Esophagus muscularis mucosa (tissue), 4 donors: Measurements from ENCODE around the gene RTCA. TPM values are rescaled to one million over a fixed set of nuclear protein-coding genes. Genes with fewer than 3 reads are reported as not detected.
"Not testable (repeated sequence)": the region's sequence is repeated elsewhere in the genome, so short reads cannot be mapped to it uniquely, and the experiment has no call there.

Source experiments
- DNase-seq: peaks from one replicate; pipeline ENCODE4 v3.0.0-alpha.2; 2017; ENCODE audit errors: extremely low spot score
- H3K27ac ChIP-seq, 4 donors: fragments of 200-600 bp; sonication (generic); replicated peaks in 1 of 4; 1 replicate in 3 of 4; 2 replicates in 1 of 4; pipeline ENCODE4 v1.5.1; 2016 to 2019; ENCODE audit warnings: mild to moderate bottlenecking in 1 of 4
- H3K27me3 ChIP-seq, 4 donors: fragments of 200-600 bp; sonication (generic); one replicate each; pipeline versions ENCODE4 v1.5.1 to v1.6.0; 2016 to 2019
- H3K36me3 ChIP-seq, 4 donors: fragments of 200-600 bp; sonication (generic); one replicate each; pipeline ENCODE4 v1.5.1; 2016 to 2019
- H3K4me1 ChIP-seq, 4 donors: fragments of 200-600 bp; sonication (generic); one replicate each; pipeline ENCODE4 v1.5.1; 2016 to 2019
- H3K4me3 ChIP-seq, 4 donors: fragments of 200-600 bp; sonication (generic); 1 replicate in 2 of 4; 2 replicates in 2 of 4; pipeline ENCODE4 v1.5.1; 2016 to 2019; ENCODE audit warnings: mild to moderate bottlenecking in 4 of 4, moderate library complexity in 1 of 4
- H3K9me3 ChIP-seq, 4 donors: fragments of 200-600 bp; sonication (generic); 1 replicate in 3 of 4; 2 replicates in 1 of 4; pipeline ENCODE4 v1.5.1; 2016 to 2019
- EP300 ChIP-seq: sonication (generic); formaldehyde crosslinking; IDR thresholded peaks from one replicate; pipeline ENCODE4 v1.6.1; 2017; ENCODE audit warnings: antibody characterized with exemption
- POLR2A ChIP-seq: fragments of 450-650 bp; IDR thresholded peaks from one replicate; pipeline ENCODE4 v1.6.1; 2017; ENCODE audit warnings: antibody characterized with exemption, moderate library complexity, mild to moderate bottlenecking, low read depth
- POLR2AphosphoS5 ChIP-seq, 2 donors: sonication (generic); formaldehyde crosslinking; IDR thresholded peaks; one replicate each; pipeline ENCODE4 v1.6.1; 2017; ENCODE audit warnings: antibody characterized with exemption in 2 of 2
- WGBS: methylation state at CpG from one replicate; pipeline ENCODE4 v1.1.5; 2018; 5-methylcytosine and 5-hydroxymethylcytosine counted together
- intact Hi-C: fragments of 100-400 bp; cut with DNase I; formaldehyde crosslinking; loops from one replicate; pipeline ENCODE4 v1.15.1; 2023
- total RNA-seq, 4 donors: library from RNA; depleted of rRNA; stranded (reverse); fragments of >200 nt; gene quantifications; one replicate each; pipeline versions ENCODE4 v1.1.0 to v1.2.1, GENCODE V29; 2016
- TF ChIP-seq, protein P1 (sequence below), 3 experiments: fragments of 200-600 bp in 2 of 3; fragments of 450-650 bp in 1 of 3; sonication (generic) in 2 of 3; IDR thresholded peaks; one replicate each; pipeline ENCODE4 v1.5.1; 2017 to 2019; ENCODE audit warnings: antibody characterized with exemption in 3 of 3, mild to moderate bottlenecking in 2 of 3, moderate library complexity in 1 of 3

RTCA gene
- total RNA-seq, 4 donors from 2014 or later: 18.7 to 22.0 (median 21.4) TPM

DNA sequence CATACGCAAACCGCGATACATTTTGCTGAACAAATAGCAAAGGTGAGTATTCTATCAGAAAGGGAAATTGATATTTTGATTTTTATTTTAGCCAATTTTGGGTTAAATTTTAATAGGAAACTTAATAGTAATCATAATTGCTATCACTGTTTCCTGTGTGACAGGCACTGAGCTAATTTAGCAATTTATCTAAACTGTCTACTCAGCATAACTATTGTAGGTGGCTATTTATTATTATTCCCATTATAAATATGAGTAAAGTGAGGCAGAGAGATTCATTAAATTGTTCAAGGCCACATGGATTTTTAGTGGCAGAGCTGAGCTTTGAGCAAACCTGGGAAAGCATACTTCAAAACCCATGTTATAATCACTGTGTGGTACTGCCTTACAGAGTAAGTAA lies 21.1 kb downstream of the RTCA start:
- H3K4me1 ChIP-seq: no peaks in the 10 kb centered on the region
- WGBS: 95% methylated on average over 3 of the region's 3 CpGs
- no peak for TF ChIP-seq EP300
- TF ChIP-seq, protein P1, sequence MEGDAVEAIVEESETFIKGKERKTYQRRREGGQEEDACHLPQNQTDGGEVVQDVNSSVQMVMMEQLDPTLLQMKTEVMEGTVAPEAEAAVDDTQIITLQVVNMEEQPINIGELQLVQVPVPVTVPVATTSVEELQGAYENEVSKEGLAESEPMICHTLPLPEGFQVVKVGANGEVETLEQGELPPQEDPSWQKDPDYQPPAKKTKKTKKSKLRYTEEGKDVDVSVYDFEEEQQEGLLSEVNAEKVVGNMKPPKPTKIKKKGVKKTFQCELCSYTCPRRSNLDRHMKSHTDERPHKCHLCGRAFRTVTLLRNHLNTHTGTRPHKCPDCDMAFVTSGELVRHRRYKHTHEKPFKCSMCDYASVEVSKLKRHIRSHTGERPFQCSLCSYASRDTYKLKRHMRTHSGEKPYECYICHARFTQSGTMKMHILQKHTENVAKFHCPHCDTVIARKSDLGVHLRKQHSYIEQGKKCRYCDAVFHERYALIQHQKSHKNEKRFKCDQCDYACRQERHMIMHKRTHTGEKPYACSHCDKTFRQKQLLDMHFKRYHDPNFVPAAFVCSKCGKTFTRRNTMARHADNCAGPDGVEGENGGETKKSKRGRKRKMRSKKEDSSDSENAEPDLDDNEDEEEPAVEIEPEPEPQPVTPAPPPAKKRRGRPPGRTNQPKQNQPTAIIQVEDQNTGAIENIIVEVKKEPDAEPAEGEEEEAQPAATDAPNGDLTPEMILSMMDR (IDR thresholded peaks at IDR 0.05): no peak
- TF ChIP-seq POLR2A: no peak
- no peak for TF ChIP-seq POLR2AphosphoS5 (IDR thresholded peaks at IDR 0.05)
- intact Hi-C loops: no loop called here
- peaks cover 38 to 93% (median 79%) of the 10 kb centered on the region in 4 donors for H3K36me3 ChIP-seq
- H3K27ac ChIP-seq: no peak overlapping the region
- H3K27me3 ChIP-seq: no peaks in the 10 kb centered on the region
- DNase-seq: no peak
- H3K9me3 ChIP-seq: no peaks in the 10 kb centered on the region
- H3K4me3 ChIP-seq: no peak overlapping the region

DNA sequence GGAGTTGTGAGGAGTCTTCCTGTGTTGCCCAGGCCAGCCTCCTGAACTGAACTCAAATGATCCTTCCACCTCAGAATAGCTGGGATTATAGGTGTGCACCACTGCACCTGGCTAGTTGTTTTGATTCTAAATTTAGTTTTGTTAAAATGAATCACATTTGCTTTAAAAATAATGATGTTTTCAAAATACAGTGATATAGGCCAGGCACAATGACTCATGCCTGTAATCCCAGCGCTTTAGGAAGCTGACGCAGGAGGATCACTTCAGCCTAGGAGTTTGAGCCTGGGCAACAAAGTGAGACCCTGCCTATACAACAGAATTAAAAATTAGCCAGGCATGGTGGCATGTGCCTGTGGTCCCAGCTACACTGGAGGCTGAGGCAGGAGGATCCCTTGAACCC lies 24.3 kb downstream of the RTCA start:
- Histone ChIP-seq H3K4me1 (no peaks in the 10 kb centered on the region), H3K27me3 (no peaks in the 10 kb centered on the region), H3K4me3 (no peak overlapping the region), H3K27ac (no peak overlapping the region), H3K9me3 (no peaks in the 10 kb centered on the region), H3K36me3 (peaks cover 27 to 89% (median 61%) of the 10 kb centered on the region in 4 donors)
- intact Hi-C loops: no loop called here
- no peak for DNase-seq
- no peak for TF ChIP-seq POLR2AphosphoS5 (IDR thresholded peaks at IDR 0.05)
- no peak for TF ChIP-seq POLR2A
- no peak for TF ChIP-seq EP300
- TF ChIP-seq, protein P1 (IDR thresholded peaks at IDR 0.05): no peak
- 90% methylated on average over 2 of the region's 2 CpGs for WGBS

DNA sequence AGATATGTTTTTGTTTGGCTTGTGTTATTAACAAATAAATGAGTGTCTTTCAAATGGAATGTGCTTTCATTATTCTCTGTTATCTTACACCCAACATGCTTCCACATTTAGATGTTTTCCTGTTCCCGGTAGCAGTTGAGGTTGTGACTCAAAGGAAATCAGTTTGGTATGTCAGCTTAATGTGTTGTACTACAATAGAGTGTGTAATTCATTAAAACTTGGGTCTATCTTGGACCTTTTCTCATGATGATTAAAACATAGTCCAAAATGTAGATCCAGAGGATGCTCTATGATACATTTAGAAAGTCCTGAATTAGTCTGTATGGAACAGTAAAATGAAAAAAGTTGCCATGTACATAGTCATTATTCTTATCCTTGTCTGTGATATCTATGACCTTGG lies 26.7 kb downstream of the RTCA start:
- no peak for DNase-seq
- intact Hi-C loops: no loop called here
- Histone ChIP-seq H3K36me3 (peaks cover 20 to 67% (median 39%) of the 10 kb centered on the region in 4 donors), H3K9me3 (no peaks in the 10 kb centered on the region), H3K4me3 (no peak overlapping the region), H3K4me1 (no peaks in the 10 kb centered on the region), H3K27ac (no peak overlapping the region), H3K27me3 (no peaks in the 10 kb centered on the region)
- WGBS: 58% methylated on average over 1 of the region's 1 CpG
- TF ChIP-seq, protein P1 (IDR thresholded peaks at IDR 0.05): no peak
- TF ChIP-seq POLR2A (no peak), POLR2AphosphoS5 (IDR thresholded peaks at IDR 0.05) (peak in 1 of 2 donors; percentile 36), EP300 (no peak)

DNA sequence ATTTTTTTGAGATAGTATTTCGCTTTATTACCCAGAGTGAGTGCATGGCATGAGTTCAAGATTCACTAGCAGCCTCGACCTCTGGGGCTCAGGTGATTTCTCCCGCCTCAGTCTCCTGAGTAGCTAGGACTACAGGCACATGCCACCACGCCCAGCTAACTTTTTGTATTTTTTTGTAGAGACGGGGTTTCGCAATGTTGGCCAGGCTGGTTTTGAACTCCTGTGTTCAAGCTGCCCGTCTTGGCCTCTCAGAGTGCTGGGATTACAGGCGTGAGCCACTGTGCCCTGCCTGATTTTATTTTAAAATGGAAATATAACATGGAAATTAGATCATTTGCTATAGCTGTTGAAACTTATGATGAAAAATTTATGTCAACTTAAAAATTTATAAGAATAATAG lies 30.1 kb downstream of the RTCA start:
- no peak for TF ChIP-seq POLR2A
- H3K36me3 ChIP-seq: peaks cover 12 to 33% (median 14%) of the 10 kb centered on the region in 4 donors
- 92% methylated on average over 8 of the region's 8 CpGs for WGBS
- DNase-seq: no peak
- H3K9me3 ChIP-seq: no peaks in the 10 kb centered on the region
- H3K27me3 ChIP-seq: no peaks in the 10 kb centered on the region
- intact Hi-C loops: no loop called here
- no peak overlapping the region for H3K27ac ChIP-seq
- H3K4me1 ChIP-seq: no peaks in the 10 kb centered on the region
- H3K4me3 ChIP-seq: no peak overlapping the region

DNA sequence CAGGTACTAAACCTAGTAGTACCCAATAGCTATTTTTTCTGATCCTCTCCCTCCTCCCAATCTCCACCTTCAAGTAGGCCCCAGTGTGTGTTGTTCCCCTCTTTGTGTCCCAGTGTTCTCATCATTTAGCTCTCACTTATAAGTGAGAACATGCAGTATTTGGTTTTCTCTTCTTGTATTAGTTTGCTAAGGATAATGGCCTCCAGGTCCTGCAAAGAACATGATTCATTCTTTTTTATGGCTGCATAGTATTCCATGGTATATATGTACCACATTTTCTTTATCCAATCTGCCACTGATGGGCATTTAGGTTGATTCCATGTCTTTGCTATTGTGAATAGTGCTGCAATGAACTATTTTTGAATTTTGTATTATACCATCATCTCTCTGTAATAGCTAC lies 31.0 kb downstream of the RTCA start:
- intact Hi-C loops, H3K4me3 ChIP-seq, H3K9me3 ChIP-seq, H3K4me1 ChIP-seq, H3K27me3 ChIP-seq, DNase-seq, H3K27ac ChIP-seq: not testable (repeated sequence)
- H3K36me3 ChIP-seq: peaks cover 3 to 25% (median 5%) of the 10 kb centered on the region in 4 donors

DNA sequence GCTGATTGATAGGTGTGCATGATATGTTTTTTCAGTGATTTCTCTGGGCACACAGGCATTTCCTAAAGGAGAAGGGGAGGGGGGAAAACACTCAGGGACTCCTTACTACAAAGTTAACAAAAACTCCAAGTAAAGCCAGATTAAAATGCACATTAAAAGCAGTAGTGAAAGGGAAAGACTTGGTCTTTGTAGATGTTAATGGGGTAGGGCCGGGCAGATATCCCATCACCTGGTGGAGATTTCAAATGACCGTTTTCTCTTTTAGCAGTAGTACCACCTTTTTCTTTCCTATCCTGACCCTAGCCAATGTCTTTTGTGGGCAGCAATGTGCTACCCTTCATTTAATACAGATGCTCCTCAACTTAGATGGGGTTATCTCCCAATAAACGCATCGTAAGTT lies 32.5 kb downstream of the RTCA start:
- Histone ChIP-seq H3K4me1 (no peaks in the 10 kb centered on the region), H3K27ac (no peak overlapping the region), H3K4me3 (no peak overlapping the region), H3K27me3 (no peaks in the 10 kb centered on the region), H3K9me3 (no peaks in the 10 kb centered on the region), H3K36me3 (peaks cover 0 to 11% (median 0%) of the 10 kb centered on the region in 4 donors)
- intact Hi-C loops: no loop called here
- TF ChIP-seq, protein P1 (IDR thresholded peaks at IDR 0.05): no peak
- TF ChIP-seq POLR2AphosphoS5 (IDR thresholded peaks at IDR 0.05) (no peak), EP300 (no peak), POLR2A (no peak)
- no peak for DNase-seq
- 89% methylated on average over 4 of the region's 4 CpGs for WGBS
